Measurements from ENCODE around the gene FBXO46.
A peak's percentile ranks its signal among the peaks of the same experiment; 100 is the strongest.

FBXO46 gene, protein sequence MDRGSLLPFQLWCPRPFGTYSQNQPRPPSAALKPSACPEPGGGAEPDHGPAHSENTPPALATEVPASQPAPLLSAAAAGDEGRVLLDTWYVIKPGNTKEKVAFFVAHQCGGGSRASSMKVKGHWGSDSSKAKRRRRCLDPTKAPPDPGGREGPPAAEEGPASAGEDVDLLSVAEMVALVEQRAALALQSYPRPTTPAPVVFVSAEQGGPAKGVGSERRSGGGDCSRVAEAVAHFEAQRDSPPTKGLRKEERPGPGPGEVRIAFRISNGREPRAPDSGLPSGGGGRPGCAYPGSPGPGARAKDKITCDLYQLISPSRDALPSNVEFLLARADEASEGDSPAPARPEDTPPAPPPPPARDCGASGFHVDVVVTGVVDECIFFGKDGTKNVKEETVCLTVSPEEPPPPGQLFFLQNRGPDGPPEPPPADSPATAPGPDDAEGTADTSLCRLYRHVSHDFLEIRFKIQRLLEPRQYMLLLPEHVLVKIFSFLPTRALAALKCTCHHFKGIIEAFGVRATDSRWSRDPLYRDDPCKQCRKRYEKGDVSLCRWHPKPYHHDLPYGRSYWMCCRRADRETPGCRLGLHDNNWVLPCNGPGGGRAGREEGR

DNA sequence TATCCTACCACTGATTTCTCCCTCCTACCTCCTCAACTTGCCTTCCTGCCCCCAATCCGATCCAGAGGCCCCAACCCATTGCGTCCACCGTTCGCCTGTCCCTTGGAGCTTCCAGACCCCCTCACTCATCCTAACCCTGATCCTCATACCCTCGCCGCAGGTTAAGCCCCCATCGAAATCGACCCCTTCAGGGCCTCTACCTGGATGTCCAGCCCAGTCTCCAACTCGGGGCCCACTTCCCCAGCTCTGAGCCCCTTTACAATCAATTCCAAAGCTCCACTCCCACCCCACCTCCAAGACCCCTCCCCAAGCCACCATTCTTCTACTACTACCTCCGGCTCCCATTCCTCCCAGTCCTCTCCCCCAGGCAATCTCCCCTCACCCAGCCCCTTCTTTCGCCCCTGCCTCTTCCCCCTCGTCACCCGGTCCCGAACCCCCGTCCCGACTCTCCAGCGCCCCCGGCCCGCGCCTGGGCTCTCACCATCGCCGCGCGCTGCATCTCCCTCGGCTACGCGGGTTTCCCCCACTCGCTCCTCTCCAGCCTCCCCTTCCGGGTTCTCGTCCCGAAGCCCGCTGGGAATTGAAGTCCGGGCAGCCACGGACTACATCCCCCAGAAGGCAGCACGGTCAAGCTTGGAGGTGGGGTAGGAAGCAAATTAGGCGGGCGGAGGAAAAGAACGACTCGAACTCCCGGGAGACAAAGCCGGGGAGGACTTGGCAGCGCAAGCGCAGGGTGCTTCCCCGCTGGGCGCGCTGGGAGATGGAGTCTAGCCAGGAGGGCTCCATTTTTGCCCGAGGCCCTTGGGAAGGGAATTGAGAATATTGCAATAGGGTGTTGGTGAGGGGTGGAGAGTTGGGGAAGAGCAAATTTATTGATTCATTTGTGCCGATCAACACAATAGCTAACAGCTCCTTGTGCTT, at the start of gene FBXO46:
Gene FBXO46 (minus strand): TSS at position 529 of the 921 bp plus-strand sequence. CDS start 17,401 bp downstream, outside the sequence.
- DNase-seq (ENCODE audit: low spot score), result peak; percentile 97

DNA sequence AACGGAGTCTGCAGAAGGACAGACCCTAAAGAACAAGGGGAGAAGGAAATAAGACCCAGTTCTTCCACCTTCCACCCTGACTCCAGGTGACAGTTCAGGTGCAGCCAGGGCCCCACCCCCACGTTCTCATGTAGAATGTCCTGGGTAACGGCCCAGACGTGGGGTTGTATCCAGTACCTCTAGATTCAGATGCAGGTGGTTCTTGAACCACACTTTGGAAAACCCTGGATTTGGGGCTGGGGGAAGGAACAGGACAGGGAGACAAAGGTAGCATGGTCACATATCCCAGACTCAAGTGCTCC, 49.4 kb upstream of the FBXO46 start:
- no peak for DNase-seq (ENCODE audit: low spot score)

DNA sequence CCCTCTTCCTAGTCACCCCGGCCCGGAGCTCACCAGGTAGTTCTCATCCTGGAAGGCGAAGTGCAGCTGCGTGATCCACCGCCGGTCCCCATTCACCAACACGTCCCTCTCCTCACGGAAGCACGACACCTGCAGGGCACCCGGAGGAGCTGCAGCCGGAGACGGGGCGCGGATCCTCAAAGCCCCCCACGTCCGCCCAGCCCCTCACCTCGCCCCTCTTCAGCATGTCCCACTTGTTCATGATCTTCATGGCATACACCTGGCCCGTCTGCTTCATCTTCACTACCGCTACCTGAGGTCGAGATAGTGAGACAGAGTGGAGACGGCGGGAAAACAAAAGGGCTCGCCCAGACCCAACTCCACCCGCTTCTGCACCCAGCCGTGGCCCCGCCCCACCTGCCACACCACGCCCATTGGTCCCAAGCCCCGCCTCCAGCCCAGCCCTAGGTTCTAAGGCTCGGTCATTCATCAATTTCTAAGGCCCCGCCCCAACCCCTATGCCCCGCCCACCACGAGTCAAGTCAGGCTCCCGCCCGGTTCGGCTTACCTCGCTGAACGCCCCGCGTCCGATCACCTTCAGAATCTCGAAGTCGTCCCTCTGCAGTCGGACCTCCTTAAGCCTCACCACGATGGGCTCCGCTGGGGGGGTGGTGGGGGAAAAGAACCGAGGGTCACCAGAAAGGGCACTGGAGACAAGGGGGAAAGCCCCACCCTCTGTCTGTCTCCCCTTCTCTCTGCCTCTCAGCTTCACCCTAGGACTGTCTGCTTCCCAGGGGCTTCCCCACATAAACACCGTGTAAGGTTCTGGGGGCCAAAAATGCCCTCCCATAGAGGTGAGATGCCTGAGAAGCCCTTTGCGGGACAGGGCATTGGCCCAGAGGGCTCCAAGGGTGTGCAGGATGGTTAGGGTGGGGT, 48.8 kb upstream of the FBXO46 start:
- peak; percentile 75 for DNase-seq (ENCODE audit: low spot score)

DNA sequence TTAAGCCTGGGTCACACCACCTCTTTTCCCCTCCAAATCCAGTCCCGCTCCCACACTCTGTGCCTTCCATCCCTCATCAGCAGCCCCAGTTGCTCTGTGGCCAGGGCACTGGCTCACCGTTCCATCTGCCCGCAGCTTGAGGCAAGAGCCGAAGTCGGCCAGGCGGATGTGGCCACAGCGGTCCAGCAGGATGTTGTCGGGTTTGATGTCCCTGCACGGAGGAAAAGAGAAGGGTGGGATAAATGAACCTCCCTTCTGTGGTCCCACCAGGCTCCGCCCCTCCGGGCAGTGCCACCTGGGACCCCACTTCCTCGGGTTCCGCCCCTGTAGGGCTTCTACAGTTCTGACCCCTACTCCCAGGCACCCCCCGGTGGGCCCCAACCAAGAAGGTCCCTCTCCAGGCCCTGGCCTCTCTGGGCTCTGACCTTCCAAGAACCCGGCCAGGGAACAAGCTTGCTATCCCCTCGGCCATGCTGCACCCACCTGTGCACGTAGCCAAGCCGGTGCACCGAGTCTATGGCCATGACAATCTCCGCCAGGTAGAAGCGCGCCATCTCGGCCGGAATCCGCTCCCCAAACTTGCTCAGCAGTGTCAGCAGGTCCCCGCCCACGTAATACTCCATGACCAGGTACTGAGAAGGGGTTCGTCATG, 47.4 kb upstream of the FBXO46 start:
- DNase-seq (ENCODE audit: low spot score), result no peak

DNA sequence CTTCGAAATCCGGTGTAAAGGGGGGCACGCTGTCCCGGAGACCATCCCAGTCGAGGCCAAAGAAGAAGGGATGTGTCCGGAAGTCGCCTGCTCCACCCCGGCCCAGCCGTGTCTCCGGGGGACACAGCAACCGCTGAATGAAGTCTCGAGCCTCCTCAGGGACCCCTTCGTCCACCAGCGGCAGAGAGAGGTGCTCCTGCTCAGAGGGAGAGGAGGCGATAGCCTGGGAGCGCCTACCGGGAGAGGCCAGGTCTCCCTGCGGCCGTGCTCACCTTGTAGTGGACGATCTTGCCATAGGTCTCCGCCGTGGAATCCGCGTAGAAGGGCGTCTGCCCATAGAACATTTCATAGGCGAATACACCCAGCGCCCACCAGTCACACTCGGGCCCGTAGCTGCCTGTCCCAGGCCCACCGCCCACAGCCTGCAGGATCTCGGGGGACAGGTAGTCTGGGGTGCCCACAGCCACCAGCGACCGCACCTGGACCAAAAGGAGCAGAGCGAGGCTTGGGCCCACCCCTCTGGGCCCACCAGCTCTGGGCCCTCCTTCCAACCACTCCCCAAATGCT, 46.8 kb upstream of the FBXO46 start:
- DNase-seq (ENCODE audit: low spot score), result no peak

DNA sequence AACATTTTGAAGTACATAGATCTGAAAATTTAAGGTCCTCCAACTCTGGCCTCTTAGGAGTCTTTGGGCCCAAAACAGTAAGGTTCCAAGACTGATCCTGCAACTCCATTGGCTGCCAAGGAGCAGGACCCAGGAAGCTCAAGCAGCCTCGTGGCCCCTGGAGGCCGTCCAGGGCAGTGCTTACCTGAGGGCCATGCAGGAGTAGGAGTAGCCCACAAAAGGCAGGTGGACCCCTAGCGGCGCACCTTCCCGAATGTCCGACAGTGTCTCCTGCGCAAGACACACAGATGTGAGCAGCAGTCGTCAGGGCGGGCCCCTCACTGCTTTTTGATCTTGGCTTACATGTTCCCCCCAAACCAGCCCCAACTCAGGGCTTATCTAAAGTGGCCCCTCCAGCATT, 44.1 kb upstream of the FBXO46 start:
- no peak for DNase-seq (ENCODE audit: low spot score)

DNA sequence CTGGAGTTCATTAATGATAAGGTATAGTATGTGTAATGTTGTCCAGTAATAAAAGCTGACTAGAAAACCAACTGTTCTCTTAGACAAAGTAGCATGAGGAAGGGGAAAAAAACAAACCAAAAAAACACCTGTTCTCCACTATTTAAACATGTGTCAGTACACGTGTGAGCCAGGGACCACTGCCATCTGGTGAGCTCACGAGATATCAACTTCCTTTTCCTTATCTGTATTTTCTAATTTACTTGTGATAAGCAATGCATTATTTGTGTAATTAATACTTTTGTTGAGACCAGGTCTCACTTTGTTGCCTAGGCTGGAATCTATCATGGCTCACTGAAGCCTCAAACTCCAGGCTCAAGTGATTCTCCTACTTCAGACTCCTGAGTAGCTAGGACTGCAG, 42.7 kb upstream of the FBXO46 start:
- DNase-seq (ENCODE audit: low spot score), result no peak

DNA sequence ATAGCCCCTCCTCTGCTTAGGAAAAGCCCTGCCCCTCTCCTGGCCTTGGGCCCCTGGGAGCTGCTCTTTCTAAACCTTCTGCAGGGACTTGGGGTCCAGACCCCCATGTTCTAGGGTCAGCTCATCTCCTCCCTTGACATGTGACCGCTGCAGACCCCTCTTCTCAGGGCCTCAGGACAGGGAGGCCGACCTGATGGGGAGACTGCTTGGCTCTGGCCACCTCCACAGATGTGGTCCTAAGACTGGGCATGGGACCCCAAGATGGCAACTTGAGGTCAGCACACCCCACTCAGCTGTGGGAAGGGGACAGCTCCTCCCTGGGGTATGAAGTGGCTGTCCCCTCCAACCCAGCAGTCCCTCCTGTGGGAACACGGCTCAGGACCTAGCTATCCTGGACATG, 42.2 kb upstream of the FBXO46 start:
- no peak for DNase-seq (ENCODE audit: low spot score)

DNA sequence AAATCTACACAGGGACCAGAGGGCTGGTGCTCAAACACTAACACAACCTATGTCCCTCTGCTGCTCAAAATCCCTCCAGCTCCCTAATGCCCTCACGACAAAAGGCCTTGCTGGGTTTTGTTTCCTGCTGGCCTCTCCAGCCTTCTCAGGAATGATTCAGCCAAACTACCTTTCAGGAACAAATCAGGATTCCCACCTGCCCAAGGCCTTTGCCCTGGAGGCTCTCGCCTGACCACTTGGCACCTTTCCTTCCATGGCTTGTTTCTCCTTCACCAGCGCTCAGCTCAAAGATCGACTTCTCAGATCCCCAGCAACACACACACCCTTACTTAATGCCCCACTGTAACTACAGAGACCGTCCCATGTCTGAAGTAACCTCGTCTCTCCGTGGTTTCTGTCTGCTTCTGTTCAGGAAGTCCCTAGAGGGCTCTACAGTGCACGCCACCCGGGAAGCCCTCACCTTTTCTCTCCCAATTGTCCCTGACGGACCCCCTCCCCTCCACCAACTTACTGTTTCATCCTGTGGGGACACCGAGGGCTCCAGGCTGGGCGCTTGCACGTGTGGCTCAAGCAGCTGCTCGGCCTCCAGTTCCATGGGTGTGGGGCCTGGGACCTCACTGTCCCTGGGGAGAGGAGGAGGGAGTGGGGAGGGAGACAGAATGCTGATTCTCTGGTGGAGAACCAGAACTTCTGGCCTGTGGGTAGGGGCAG, 41.6 kb upstream of the FBXO46 start:
- no peak for DNase-seq (ENCODE audit: low spot score)

DNA sequence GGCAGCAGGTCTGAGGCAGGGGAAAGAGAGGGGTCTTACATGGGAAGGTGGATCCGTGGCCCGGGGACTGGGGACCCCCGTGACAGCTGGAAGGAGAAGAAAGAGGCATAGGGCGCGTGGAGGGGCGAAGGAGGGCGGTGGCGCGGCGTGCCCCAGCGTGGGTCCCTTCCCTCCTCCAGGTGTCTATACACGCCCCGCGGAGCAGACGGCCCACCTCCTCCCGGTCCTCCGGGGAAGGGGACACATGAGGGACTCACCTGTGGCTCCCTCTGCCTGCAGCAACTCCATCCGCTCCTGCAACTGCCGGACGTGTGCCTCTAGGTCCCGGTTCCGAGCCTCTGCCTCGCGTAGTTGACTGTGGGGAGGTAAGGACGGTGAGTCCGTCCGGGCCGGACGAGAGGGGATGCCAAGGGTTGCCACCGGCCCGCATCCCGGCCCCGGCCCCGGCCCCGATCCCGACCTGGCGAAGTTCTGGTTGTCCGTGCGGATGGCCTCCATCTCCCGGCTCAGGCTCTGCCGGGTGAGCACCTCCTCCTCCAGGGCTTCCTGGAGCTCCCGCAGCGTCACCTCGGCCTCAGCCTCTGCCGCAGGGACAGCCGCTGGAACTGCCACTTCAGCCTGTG, 40.7 kb upstream of the FBXO46 start:
- DNase-seq (ENCODE audit: low spot score), result no peak

DNA sequence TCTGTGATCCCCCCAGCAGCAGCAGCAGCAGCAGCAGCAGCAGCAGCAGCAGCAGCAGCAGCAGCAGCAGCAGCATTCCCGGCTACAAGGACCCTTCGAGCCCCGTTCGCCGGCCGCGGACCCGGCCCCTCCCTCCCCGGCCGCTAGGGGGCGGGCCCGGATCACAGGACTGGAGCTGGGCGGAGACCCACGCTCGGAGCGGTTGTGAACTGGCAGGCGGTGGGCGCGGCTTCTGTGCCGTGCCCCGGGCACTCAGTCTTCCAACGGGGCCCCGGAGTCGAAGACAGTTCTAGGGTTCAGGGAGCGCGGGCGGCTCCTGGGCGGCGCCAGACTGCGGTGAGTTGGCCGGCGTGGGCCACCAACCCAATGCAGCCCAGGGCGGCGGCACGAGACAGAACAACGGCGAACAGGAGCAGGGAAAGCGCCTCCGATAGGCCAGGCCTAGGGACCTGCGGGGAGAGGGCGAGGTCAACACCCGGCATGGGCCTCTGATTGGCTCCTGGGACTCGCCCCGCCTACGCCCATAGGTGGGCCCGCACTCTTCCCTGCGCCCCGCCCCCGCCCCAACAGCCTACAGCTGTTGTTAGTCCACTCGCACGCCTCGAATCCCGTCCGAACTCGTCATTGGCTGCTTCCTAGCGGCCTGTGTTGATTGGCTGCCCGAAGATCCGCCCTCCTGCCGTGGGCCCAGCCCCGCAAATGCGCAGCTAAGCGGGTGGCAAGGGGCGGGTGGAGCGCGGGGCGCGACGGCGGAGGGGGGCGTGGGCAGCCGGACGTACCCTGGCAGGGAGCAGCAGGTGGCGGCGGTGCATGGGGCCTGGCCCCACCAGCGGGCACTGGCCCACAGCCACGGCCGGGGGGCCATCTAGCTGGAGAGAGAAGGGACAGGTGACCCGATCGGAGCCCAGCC, 39.8 kb upstream of the FBXO46 start:
- DNase-seq (ENCODE audit: low spot score), result peak; percentile 96

DNA sequence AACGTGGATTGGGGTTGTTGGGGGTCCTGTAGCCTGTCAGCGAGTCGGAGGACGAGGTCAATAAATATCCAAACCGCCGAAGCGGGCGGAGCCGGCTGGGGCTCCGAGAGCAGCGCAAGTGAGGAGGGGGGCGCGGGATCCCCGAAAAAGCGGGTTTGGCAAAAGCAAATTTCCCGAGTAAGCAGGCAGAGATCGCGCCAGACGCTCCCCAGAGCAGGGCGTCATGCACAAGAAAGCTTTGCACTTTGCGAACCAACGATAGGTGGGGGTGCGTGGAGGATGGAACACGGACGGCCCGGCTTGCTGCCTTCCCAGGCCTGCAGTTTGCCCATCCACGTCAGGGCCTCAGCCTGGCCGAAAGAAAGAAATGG, 39.1 kb upstream of the FBXO46 start:
- no peak for DNase-seq (ENCODE audit: low spot score)

DNA sequence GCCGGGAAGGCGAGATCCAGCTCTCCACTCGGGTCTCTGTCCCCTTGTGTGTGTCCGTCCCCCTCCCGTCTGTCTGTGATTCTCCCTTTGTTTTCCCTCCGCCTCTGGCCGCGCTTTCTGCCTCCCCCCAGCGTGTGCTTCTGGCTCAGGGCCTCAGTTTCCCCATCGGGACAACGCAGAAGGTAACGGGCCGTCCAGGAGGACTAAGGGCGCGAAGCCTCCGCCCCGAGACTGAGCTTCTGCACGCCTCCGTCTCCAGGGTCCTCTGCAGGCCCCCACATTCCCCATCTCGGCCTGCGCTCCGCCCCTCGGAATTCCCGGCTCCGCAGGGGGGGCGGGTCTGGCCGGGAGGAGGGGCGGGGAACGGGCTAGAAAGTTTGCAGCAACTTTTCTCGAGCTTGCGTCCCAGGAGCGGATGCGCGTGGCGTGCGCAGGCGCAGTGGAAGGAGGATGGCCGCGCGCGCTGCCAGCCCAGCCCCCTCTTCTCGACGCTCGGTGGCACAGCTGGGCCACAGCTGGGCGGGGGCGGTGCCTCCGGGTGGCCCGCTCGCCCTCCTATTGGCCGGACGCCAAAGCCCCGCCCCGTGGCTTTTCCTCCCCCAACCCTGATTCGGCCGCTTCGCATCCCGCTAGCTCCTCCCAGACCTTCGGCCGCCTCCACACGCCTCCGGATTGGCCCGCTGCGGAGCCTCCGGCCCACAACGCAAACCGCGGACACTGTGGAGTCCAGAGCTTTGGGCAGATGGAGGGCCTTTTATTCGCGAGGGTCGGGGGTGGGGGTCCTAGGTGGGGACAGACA, 38.5 kb upstream of the FBXO46 start, which contains the start of gene SIX5:
Gene SIX5 (minus strand): TSS at position 269 of the 799 bp plus-strand sequence. CDS start 408 bp downstream, outside the sequence.
- DNase-seq (ENCODE audit: low spot score), result peak; percentile 99

DNA sequence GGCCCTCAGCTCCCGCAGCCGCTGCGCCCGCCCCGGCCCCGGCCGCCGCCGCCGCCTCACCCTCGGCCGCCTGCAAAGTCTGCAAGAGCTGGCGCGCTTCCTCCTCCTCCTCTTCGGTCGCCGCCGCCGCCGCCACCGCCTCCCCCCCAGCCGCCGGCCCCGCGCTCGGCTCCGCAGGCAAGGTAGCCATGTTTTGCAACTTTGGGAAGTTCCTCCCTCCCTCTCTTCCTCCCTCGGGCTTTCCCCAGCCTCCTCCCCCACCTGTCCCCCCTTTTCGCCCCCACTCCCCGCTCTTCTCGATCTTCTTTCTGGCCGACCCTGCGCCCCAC, 37.9 kb upstream of the FBXO46 start:
- DNase-seq (ENCODE audit: low spot score), result peak; percentile 62

DNA sequence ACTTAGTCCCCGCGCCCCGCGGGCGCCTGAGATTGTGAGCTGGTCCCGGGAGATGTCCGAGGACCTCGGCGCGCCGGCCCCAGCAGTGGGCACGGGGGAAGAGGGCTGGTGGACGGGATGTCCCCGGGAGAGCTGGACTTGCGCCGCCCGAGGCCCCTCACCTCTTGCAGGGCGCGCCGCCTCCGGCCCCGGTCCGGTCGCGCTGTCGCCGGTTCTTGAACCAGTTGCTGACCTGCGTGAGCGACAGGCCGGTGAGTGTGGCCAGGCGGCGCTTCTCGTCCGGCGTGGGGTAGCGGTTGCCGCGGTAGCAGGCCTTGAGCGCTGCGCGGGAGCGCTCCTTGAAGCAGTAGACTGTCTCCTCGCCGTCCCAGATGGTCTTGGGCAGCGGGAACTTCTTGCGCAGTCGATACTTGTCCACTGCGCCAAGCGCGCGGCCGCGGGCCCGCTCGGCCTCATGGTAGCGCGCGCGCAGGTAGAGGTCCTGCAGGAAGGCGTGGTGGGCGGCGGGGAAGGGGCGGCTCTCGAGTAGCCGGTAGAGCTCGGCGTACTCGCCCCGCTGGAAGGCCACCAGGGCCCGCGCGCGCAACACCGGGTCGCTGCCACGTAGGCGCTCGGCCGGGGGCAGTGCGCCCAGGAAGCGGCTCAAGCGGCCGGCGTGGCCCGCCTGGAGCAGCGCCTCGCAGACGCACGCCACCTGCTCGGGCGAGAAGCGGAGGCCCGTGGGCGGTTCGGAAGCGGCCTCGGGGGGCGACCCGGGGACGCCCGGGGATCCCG, 37.4 kb upstream of the FBXO46 start:
- peak; percentile 54 for DNase-seq (ENCODE audit: low spot score)

DNA sequence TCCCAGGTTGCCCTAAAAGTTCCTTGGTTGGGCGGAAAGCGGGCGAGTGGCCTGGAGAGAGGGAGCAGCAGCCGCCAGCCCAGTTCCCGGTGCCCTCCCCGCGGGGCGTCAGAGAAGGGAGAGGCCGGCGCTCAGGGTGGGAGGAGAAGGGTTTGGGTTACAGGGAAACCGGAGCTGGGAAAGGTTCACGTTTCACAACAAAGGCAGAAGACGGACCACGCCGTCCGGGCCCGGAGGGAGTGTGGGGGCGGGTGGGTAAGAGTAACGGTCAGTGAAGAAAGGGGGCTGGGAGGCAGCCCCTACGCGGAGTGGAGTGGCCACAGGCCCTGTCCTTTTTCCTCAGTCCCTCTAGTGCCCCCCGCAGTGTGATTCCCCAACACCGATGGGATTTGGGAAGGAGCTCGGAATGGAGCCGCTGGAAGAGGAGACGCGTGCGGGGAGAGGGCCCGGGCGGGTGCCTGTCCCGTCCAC, 36.7 kb upstream of the FBXO46 start:
- peak; percentile 91 for DNase-seq (ENCODE audit: low spot score)

DNA sequence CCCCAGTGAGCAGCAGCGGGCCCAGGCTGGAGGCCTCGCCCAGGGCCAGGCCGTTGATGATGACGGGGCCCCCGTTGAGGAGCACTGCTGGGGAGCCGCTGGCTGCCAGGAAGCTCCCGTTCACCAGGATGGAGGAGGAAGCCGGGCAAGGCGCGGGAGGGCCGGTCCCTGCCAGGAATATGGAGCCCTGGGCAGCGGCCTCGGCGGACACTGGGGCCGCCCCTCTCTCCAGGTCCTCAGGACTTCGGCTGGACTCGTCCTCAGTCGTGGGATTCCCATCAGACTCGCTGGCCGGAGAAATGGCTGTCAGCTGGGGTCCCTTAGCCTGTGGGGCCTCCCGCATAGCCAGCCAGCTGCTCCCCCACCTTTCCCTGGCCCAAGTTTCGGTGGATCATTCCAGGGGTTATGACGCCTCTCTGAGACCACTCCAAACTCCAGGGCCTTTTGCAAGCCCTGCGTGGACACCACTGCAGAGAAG, 36.2 kb upstream of the FBXO46 start:
- DNase-seq (ENCODE audit: low spot score), result peak; percentile 71

All from GM03348 (cell line).